ENCODE data around the gene SUSD5. TPM values are rescaled to one million over a fixed set of nuclear protein-coding genes. Genes with fewer than 3 reads are reported as not detected.
"Not testable (repeated sequence)": the region's sequence is repeated elsewhere in the genome, so short reads cannot be mapped to it uniquely, and the experiment has no call there.

The SUSD5 gene
- total RNA-seq, 4 donors from 2014 or later, result 0.32 to 0.55 TPM; not detected in 2

DNA sequence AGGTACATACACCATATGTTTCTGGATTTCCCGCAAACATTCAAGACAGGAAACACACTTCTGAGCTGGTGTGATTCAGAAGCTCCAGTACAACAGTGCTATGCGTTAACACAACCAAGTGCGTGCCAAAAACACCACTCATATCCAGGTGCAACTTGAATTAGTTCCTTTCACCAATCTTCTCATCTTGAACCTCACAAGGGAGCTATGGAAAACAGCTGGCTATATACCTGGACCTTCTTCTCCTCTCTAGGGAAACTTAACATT, 31.3 kb downstream of the SUSD5 start:
- in situ Hi-C loops (cut with MboI; ENCODE audit: low pct_ligation_motif_present in 1 of 4, low pct_unique_long_range_greater_than_20kb in 1 of 4, low sequenced_read_pairs in 3 of 4), result no loop called here

DNA sequence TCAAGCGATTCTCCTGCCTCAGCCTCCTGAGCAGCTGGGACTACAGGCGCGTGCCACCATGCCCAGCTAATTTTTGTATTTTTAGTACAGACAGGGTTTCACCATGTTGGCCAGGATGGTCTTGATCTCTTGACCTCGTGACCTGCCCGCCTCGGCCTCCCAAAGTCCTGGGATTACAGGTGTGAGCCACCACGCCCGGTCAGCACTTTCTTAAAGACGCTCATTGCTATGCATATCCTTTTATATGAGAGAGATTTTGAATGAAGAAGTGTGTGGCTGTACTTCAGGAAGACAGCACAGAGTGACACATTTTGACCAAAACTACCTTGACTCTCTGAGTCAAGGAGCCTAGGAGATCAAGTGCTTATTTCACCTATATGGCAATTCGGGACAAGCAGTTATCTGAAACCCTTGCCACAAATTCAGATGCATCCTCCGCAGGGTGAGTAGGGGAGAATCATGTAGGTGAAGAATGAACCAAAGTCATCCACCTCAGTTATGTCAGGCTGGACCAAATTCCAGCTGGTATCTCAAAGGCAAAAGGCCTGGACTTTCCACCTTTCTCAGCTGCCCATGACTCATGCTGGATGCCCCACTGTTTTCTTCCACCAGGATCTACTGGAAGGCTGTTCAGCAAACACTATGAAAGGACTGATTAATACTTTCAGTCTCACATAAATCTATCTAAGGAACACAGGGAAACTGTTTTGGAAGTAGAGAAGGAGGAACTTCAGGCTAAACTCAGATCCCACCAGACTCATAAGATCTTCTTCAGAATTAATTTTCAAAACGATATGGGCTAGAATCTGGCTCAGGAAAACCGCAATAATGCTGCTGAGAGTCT, 31.9 kb downstream of the SUSD5 start:
- no peak overlapping the region for H3K27ac ChIP-seq
- no peak overlapping the region for H3K4me3 ChIP-seq
- H3K4me1 ChIP-seq, result no peaks in the 10 kb centered on the region
- 81 to 96% methylated on average over 4 to 13 of the region's 13 CpGs for WGBS, 2 donors (ENCODE audit: low coverage in 1 of 2)
- no peaks in the 10 kb centered on the region for H3K9me3 ChIP-seq
- intact Hi-C loops (cut with DNase I; ENCODE audit: low total_unique reads), result no loop called here
- H3K36me3 ChIP-seq, result no peaks in the 10 kb centered on the region
- no peak for TF ChIP-seq EP300 (IDR thresholded peaks at IDR 0.05; ENCODE audit: low read depth)
- TF ChIP-seq POLR2AphosphoS5 (IDR thresholded peaks at IDR 0.05), result no peak
- TF ChIP-seq, protein P1, sequence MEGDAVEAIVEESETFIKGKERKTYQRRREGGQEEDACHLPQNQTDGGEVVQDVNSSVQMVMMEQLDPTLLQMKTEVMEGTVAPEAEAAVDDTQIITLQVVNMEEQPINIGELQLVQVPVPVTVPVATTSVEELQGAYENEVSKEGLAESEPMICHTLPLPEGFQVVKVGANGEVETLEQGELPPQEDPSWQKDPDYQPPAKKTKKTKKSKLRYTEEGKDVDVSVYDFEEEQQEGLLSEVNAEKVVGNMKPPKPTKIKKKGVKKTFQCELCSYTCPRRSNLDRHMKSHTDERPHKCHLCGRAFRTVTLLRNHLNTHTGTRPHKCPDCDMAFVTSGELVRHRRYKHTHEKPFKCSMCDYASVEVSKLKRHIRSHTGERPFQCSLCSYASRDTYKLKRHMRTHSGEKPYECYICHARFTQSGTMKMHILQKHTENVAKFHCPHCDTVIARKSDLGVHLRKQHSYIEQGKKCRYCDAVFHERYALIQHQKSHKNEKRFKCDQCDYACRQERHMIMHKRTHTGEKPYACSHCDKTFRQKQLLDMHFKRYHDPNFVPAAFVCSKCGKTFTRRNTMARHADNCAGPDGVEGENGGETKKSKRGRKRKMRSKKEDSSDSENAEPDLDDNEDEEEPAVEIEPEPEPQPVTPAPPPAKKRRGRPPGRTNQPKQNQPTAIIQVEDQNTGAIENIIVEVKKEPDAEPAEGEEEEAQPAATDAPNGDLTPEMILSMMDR (IDR thresholded peaks at IDR 0.05), result no peak
- no peak for TF ChIP-seq POLR2A (IDR thresholded peaks at IDR 0.05)
- no peak for DNase-seq
- no peaks in the 10 kb centered on the region for H3K27me3 ChIP-seq
- in situ Hi-C loops (cut with MboI; ENCODE audit: low pct_ligation_motif_present in 1 of 4, low pct_unique_long_range_greater_than_20kb in 1 of 4, low sequenced_read_pairs in 3 of 4), result no loop called here

More for the DNA sequence above, 31.3 kb downstream of the SUSD5 start:
- H3K27me3 ChIP-seq, result no peaks in the 10 kb centered on the region
- WGBS, 2 donors (ENCODE audit: low coverage in 1 of 2), result 82 to 88% methylated on average over 3 of the region's 3 CpGs
- no peak for TF ChIP-seq POLR2AphosphoS5 (IDR thresholded peaks at IDR 0.05)
- TF ChIP-seq EP300 (IDR thresholded peaks at IDR 0.05; ENCODE audit: low read depth), result no peak
- no peaks in the 10 kb centered on the region for H3K9me3 ChIP-seq
- no peak overlapping the region for H3K4me3 ChIP-seq
- no peaks in the 10 kb centered on the region for H3K4me1 ChIP-seq
- DNase-seq, result no peak
- intact Hi-C loops (cut with DNase I; ENCODE audit: low total_unique reads), result no loop called here
- H3K27ac ChIP-seq, result no peak overlapping the region
- no peaks in the 10 kb centered on the region for H3K36me3 ChIP-seq

DNA sequence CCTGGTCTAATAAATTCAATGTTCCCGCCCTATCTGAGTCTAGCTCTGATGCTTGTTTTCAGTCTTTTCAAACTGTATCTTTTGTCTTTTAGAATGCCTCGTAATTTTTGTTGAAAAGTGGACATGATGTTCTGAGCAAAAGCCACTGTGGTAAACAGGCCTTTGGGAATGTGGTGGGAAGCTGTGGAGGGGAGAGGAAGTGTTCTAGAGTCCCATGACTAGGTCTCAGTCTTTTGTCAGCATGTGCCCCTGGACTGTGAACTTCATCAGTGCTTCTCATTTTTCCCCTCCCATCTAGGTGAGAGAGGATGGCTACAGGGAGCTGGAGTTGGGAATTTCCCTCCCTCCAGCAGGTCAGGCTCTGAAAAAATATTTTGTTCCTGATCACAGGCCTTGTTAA, 33.7 kb downstream of the SUSD5 start:
- no peak for TF ChIP-seq POLR2AphosphoS5 (IDR thresholded peaks at IDR 0.05)
- TF ChIP-seq, protein P1 (IDR thresholded peaks at IDR 0.05), result no peak
- TF ChIP-seq EP300 (IDR thresholded peaks at IDR 0.05; ENCODE audit: low read depth), result no peak
- TF ChIP-seq POLR2A (IDR thresholded peaks at IDR 0.05), result no peak
- no peaks in the 10 kb centered on the region for H3K9me3 ChIP-seq
- 75 to 80% methylated on average over 2 of the region's 2 CpGs for WGBS, 2 donors (ENCODE audit: low coverage in 1 of 2)
- no peaks in the 10 kb centered on the region for H3K27me3 ChIP-seq
- no peaks in the 10 kb centered on the region for H3K36me3 ChIP-seq
- intact Hi-C loops (cut with DNase I; ENCODE audit: low total_unique reads) (no loop called here), in situ Hi-C loops (cut with MboI; ENCODE audit: low pct_ligation_motif_present in 1 of 4, low pct_unique_long_range_greater_than_20kb in 1 of 4, low sequenced_read_pairs in 3 of 4) (no loop called here)
- DNase-seq, result no peak
- no peak overlapping the region for H3K4me3 ChIP-seq
- no peak overlapping the region for H3K27ac ChIP-seq
- no peaks in the 10 kb centered on the region for H3K4me1 ChIP-seq

DNA sequence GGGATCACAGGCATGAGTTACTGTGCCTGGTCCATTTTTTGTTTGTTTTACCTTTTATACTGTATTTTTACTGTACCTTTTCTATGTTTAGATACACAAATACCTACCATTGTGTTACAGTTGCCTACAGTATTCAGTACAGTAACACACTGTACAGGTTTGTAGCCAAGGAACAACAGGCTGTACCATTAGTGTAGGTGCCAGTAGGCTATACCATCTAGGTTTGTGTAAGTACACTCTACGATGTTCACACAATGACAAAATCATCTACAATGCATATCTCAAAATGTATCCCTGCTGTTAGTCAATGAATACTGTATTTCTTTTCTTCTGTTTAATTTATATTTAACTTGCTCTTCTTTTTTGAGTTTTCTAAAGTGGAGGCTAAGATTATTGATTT, 37.0 kb downstream of the SUSD5 start:
- H3K9me3 ChIP-seq; intact Hi-C loops (cut with DNase I; ENCODE audit: low total_unique reads); in situ Hi-C loops (cut with MboI; ENCODE audit: low pct_ligation_motif_present in 1 of 4, low pct_unique_long_range_greater_than_20kb in 1 of 4, low sequenced_read_pairs in 3 of 4); H3K27me3 ChIP-seq; H3K36me3 ChIP-seq; H3K4me3 ChIP-seq; H3K27ac ChIP-seq; DNase-seq; H3K4me1 ChIP-seq: not testable (repeated sequence)
- 90 to 100% methylated on average over 1 of the region's 1 CpG for WGBS, 2 donors (ENCODE audit: low coverage in 1 of 2)

DNA sequence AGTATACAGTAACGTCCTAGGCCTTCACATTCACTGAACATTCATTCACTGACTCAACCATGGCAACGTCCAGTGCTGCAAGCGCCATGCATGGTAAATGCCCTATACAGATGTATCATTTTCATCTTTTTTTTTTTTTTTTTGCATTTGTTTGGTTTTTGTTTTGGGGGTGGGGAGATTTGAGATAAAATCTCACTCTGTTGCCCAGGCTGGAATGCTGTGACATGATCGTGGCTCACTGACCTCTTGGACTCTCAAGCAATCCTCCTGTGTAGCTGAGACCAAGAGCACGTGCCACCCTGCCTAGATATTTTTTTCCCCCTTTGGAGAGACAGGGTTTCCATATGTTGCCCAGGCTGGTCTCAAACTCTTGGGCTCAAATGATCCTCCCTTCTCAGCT, 37.4 kb downstream of the SUSD5 start:
- Histone ChIP-seq H3K4me1 (no peaks in the 10 kb centered on the region), H3K4me3 (no peak overlapping the region), H3K36me3 (no peaks in the 10 kb centered on the region), H3K9me3 (no peaks in the 10 kb centered on the region), H3K27me3 (no peaks in the 10 kb centered on the region), H3K27ac (no peak overlapping the region)
- no peak for DNase-seq
- intact Hi-C loops (cut with DNase I; ENCODE audit: low total_unique reads), result no loop called here
- in situ Hi-C loops (cut with MboI; ENCODE audit: low pct_ligation_motif_present in 1 of 4, low pct_unique_long_range_greater_than_20kb in 1 of 4, low sequenced_read_pairs in 3 of 4), result no loop called here
- WGBS, 2 donors (ENCODE audit: low coverage in 1 of 2), result 81 to 90% methylated on average over 3 to 5 of the region's 5 CpGs
- TF ChIP-seq POLR2AphosphoS5 (IDR thresholded peaks at IDR 0.05) (no peak), EP300 (IDR thresholded peaks at IDR 0.05; ENCODE audit: low read depth) (no peak), POLR2A (IDR thresholded peaks at IDR 0.05) (no peak)
- TF ChIP-seq, protein P1 (IDR thresholded peaks at IDR 0.05), result no peak
